Measurements from ENCODE around the gene FLNB. TPM values are rescaled to one million over a fixed set of nuclear protein-coding genes. Genes with fewer than 3 reads are reported as not detected.

Gene FLNB
- total RNA-seq, 4 donors from 2014 or later, result 116 to 533 (median 439) TPM

DNA sequence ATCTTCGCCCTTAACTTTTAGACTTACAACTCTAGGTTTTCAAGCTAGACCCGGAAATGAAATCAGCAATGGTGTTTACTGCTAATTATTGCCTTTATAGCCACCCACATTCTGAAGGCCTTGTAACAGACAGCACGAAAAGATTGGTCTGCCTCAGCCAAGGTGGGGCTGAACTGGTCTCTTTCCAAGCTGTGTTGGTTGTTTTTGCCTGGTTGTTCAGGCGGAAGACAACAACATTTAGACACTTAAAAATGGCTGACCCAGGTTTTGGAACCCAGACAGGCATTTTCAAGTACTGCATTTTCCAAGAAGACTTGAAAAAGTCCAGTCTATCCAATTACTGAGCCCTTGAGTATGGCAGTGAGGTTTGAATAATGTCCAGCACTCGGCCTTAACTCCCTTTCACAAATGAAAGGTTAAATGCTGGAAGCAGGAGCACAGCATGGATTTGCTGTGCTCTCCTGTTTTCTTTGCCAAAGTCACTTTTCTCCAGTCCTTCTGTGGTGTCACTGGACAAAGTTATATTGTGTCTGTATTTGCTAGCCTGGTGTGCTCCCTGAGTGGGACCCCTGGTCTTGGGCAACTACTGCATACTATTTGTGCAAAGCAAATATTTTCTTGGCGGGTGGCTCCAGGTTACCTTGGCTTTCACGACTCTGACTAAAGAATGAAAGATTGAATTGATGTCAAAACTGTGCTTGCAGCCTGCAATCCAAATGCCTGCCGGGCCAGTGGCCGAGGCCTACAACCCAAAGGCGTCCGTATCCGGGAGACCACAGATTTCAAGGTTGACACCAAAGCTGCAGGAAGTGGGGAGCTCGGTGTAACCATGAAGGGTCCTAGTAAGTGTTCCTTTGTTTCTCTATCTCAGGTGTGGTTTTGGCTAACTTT lies 93.5 kb downstream of the FLNB start:
- H3K36me3 ChIP-seq, result peaks cover 0 to 95% (median 2%) of the 10 kb centered on the region in 3 donors

DNA sequence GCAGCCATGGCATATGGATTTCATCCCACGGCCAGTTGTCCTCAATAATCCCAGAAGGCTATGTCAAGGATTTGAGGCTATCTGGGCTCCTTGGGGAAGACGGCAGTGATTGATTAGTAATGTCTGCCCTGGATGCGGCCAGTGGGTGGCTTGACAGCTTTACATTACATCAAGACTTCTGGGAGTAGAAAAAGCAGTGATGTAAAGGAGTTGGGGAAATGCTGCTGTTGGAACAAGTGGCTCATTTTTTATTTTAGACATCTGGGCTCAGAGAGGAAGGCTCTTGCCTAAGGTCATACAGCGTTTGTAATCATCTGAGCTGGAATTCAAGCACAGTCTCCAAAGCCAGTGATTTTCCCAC lies 94.1 kb downstream of the FLNB start:
- Histone ChIP-seq H3K4me3 (no peak overlapping the region), H3K36me3 (peaks cover 0 to 95% (median 2%) of the 10 kb centered on the region in 3 donors), H3K4me1 (no peaks in the 10 kb centered on the region), H3K27me3 (no peaks in the 10 kb centered on the region), H3K27ac (peak overlapping the region in 2 of 4 donors; percentile 19 to 56), H3K9me3 (no peaks in the 10 kb centered on the region)
- DNase-seq, result no peak
- TF ChIP-seq POLR2A (IDR thresholded peaks at IDR 0.05) (no peak), CTCF (IDR thresholded peaks at IDR 0.05) (no peak)

More for the DNA sequence above, 93.5 kb downstream of the FLNB start:
- Histone ChIP-seq H3K27ac (peak overlapping the region in 1 of 4 donors; percentile 56), H3K9me3 (no peaks in the 10 kb centered on the region), H3K4me3 (no peak overlapping the region), H3K27me3 (no peaks in the 10 kb centered on the region), H3K4me1 (no peaks in the 10 kb centered on the region)
- DNase-seq, result no peak
- no peak for TF ChIP-seq POLR2A (IDR thresholded peaks at IDR 0.05)
- no peak for TF ChIP-seq CTCF (IDR thresholded peaks at IDR 0.05)

DNA sequence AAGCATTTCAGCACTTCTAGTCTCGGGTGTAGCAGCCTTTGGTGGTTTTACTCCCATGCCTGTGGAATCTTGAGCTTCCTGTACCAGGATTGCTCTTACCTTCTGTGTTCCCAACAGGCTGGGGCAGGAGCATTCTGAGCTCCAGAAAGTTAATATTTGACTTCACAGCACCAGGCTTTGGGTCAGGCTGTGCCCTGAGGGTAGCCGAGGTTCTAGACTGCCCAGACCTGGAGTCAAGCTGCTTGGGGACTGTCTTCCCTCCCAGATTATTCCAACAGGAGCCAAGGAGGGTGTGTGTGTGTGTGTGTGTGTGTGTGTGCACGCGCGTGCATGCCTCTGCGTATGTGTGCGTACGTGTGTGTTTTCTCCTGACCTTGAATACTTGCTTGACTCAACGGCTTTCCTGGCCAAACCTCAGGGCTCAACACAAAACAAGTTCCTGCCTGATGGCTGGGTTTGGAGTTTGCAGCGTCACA lies 94.8 kb downstream of the FLNB start:
- no peak for TF ChIP-seq CTCF (IDR thresholded peaks at IDR 0.05)
- no peak for TF ChIP-seq POLR2A (IDR thresholded peaks at IDR 0.05)
- Histone ChIP-seq H3K36me3 (peaks cover 0 to 95% (median 2%) of the 10 kb centered on the region in 3 donors), H3K4me3 (no peak overlapping the region), H3K4me1 (no peaks in the 10 kb centered on the region), H3K27ac (peak overlapping the region in 2 of 4 donors; percentile 19 to 56), H3K27me3 (no peaks in the 10 kb centered on the region), H3K9me3 (no peaks in the 10 kb centered on the region)
- no peak for DNase-seq

DNA sequence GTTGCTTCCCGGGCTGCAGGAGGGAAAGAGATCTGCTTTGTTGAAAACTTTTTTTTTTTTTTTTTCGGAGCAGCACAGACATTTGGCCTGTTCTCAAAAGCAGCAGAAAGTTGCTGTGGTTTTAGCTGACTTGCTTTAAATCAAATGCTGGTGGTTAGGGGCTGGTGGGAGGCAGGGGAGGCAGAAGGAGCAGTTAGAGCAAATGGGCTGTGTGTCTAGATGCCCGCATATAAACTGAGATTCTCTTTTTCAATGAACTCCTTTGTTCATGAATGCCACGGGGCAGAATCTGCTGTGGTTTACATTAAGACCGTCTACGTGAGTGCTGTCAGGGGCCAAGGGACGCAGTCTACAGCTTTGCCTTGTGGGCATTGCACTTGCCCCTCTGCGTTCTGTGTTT lies 95.9 kb downstream of the FLNB start:
- no peaks in the 10 kb centered on the region for H3K4me1 ChIP-seq
- no peaks in the 10 kb centered on the region for H3K9me3 ChIP-seq
- peaks cover 0 to 95% (median 2%) of the 10 kb centered on the region in 3 donors for H3K36me3 ChIP-seq
- peak in 1 of 3 donors; percentile 14 for DNase-seq
- TF ChIP-seq POLR2A (IDR thresholded peaks at IDR 0.05) (no peak), CTCF (IDR thresholded peaks at IDR 0.05) (no peak)
- no peak overlapping the region for H3K4me3 ChIP-seq
- H3K27ac ChIP-seq, result peak overlapping the region in 1 of 4 donors; percentile 23
- no peaks in the 10 kb centered on the region for H3K27me3 ChIP-seq

DNA sequence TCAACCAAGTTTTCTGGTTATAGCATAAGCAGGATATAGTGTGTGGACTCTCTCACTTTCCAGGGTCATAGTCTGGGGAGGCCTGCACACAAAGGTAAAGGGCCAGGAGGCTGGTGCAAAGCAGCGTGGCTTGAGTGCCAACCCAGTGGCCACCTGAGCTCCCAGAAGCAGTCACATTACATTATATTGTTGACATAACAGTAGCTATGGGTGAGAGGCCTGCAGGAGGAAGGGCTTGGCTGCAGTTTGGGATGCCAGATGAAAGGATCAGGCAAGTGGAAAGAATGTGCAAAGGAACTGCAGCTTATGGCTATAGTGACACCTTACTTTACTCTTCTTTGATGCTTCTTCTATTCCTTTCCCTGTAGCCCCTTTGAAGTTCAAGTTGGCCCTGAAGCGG lies 96.5 kb downstream of the FLNB start:
- TF ChIP-seq POLR2A (IDR thresholded peaks at IDR 0.05) (no peak), CTCF (IDR thresholded peaks at IDR 0.05) (no peak)
- H3K9me3 ChIP-seq, result no peaks in the 10 kb centered on the region
- H3K27me3 ChIP-seq, result no peaks in the 10 kb centered on the region
- no peaks in the 10 kb centered on the region for H3K4me1 ChIP-seq
- peaks cover 0 to 95% (median 2%) of the 10 kb centered on the region in 3 donors for H3K36me3 ChIP-seq
- no peak overlapping the region for H3K4me3 ChIP-seq
- peak in 1 of 3 donors; percentile 9 for DNase-seq
- peak overlapping the region in 1 of 4 donors; percentile 23 for H3K27ac ChIP-seq

Measured in Peyer's patch (tissue), 4 donors.